ENCODE results near the gene SMAD6. TPM values are rescaled to one million over a fixed set of nuclear protein-coding genes. Genes with fewer than 3 reads are reported as not detected.

SMAD6 gene
- polyA plus RNA-seq, 1 of the 3 experiments (the other 2 are of a cell fraction): 4.5 TPM

DNA sequence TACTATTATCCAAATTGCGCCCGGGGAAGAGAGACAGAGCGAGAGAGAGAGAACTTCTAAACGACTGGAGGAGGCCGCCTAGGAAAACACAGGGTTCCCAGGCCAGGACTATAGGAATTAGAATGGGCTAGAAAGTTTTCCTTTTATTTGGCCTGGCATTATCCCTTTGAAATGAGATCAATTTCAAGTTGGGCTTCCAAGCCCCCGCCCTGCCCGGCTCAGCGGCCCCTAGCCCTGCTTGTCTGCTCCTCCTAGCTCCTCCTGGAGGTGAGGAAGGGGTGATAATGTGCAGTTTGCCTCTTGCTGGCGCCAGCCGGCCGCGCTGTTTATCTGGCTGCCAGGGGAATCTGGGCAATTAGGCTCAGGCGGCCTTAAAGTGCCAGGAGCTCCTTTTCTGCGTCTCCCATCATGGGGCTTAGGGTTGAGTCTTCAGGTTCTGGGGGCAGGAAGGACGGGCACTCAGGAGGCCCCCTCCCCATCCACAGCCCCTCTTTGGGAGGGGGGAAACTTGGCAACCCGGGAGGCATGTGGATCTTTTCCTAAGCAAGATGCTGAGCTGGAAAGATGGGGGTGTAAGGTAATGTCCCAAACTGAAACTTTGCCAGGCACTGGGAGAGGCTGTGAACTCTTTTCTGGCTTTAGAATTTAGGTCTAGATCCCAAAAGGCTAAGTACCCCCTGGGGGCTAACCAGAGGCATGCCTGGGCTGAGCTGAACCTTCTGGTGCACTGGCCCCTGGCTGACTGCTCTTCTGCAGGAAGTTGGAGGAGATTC is 5.5 kb downstream of the SMAD6 start (continued):
- TF ChIP-seq, protein P1, sequence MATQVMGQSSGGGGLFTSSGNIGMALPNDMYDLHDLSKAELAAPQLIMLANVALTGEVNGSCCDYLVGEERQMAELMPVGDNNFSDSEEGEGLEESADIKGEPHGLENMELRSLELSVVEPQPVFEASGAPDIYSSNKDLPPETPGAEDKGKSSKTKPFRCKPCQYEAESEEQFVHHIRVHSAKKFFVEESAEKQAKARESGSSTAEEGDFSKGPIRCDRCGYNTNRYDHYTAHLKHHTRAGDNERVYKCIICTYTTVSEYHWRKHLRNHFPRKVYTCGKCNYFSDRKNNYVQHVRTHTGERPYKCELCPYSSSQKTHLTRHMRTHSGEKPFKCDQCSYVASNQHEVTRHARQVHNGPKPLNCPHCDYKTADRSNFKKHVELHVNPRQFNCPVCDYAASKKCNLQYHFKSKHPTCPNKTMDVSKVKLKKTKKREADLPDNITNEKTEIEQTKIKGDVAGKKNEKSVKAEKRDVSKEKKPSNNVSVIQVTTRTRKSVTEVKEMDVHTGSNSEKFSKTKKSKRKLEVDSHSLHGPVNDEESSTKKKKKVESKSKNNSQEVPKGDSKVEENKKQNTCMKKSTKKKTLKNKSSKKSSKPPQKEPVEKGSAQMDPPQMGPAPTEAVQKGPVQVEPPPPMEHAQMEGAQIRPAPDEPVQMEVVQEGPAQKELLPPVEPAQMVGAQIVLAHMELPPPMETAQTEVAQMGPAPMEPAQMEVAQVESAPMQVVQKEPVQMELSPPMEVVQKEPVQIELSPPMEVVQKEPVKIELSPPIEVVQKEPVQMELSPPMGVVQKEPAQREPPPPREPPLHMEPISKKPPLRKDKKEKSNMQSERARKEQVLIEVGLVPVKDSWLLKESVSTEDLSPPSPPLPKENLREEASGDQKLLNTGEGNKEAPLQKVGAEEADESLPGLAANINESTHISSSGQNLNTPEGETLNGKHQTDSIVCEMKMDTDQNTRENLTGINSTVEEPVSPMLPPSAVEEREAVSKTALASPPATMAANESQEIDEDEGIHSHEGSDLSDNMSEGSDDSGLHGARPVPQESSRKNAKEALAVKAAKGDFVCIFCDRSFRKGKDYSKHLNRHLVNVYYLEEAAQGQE (IDR thresholded peaks at IDR 0.05; ENCODE audit: low read depth, low read length): no peak
- TF ChIP-seq CHD2 (IDR thresholded peaks at IDR 0.05; ENCODE audit: low read length, partially characterized antibody): no peak
- no peak for TF ChIP-seq RFX5 (IDR thresholded peaks at IDR 0.05; ENCODE audit: low read length)
- TF ChIP-seq, protein P2, sequence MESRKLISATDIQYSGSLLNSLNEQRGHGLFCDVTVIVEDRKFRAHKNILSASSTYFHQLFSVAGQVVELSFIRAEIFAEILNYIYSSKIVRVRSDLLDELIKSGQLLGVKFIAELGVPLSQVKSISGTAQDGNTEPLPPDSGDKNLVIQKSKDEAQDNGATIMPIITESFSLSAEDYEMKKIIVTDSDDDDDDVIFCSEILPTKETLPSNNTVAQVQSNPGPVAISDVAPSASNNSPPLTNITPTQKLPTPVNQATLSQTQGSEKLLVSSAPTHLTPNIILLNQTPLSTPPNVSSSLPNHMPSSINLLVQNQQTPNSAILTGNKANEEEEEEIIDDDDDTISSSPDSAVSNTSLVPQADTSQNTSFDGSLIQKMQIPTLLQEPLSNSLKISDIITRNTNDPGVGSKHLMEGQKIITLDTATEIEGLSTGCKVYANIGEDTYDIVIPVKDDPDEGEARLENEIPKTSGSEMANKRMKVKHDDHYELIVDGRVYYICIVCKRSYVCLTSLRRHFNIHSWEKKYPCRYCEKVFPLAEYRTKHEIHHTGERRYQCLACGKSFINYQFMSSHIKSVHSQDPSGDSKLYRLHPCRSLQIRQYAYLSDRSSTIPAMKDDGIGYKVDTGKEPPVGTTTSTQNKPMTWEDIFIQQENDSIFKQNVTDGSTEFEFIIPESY (IDR thresholded peaks at IDR 0.05; ENCODE audit: borderline replicate concordance, low read depth): no peak
- TF ChIP-seq JUND (IDR thresholded peaks at IDR 0.05): no peak
- no peak for TF ChIP-seq NRF1 (IDR thresholded peaks at IDR 0.05; ENCODE audit: low read depth, low read length)
- TF ChIP-seq, protein P3, sequence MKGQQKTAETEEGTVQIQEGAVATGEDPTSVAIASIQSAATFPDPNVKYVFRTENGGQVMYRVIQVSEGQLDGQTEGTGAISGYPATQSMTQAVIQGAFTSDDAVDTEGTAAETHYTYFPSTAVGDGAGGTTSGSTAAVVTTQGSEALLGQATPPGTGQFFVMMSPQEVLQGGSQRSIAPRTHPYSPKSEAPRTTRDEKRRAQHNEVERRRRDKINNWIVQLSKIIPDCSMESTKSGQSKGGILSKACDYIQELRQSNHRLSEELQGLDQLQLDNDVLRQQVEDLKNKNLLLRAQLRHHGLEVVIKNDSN (IDR thresholded peaks at IDR 0.05; ENCODE audit: borderline replicate concordance, low read depth): no peak
- peak; percentile 61 for TF ChIP-seq RAD21 (IDR thresholded peaks at IDR 0.05; ENCODE audit: low read length)
- TF ChIP-seq EP300 (IDR thresholded peaks at IDR 0.05; ENCODE audit: borderline replicate concordance in 1 of 2, low read depth in 1 of 2, low read length in 1 of 2): peak; percentile 27 to 57; a peak in 2 of 4 replicates

DNA sequence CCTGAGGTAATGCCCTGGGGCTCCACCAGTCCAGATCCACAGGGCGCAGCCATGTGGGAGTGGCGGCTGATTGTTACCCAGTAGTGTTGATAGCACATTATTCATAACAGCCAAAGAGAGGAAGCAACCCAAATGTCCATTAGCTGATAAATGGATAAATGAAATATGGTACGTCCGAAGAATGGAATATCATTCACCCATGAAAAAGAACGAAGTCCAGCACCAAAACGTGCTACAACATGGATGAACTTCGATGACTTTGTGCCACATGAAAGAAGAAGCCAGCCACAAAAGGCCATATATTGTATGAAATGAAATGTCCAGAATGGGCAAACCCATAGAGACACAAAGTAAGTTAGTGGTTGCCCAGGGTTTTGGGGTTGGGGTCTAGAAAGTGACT is 6.4 kb downstream of the SMAD6 start:
- Histone ChIP-seq H3K27ac (ENCODE audit: low read depth in 2 of 2, low read length in 1 of 2) (no peak overlapping the region), H3K4me3 (ENCODE audit: low read depth in 2 of 2, low read length in 1 of 2) (no peak overlapping the region), H2AFZ (ENCODE audit: low read depth) (no peak overlapping the region), H3K79me2 (ENCODE audit: insufficient read depth) (peaks cover 100% of the 10 kb centered on the region), H3K36me3 (replicated peaks in 1 of 2; ENCODE audit: control insufficient read depth in 1 of 2, insufficient read depth in 2 of 2, low read length in 1 of 2) (peaks cover 8 to 25% of the 10 kb centered on the region in 2 experiments), H3K9ac (no peak overlapping the region), H3K4me1 (ENCODE audit: control insufficient read depth in 1 of 2, insufficient read depth in 2 of 2, low read depth in 1 of 2, low read length in 1 of 2) (peaks cover 28 to 32% of the 10 kb centered on the region in 2 experiments), H3K4me2 (peak overlapping the region; percentile 95), H3K9me2 (no peaks in the 10 kb centered on the region), H4K20me1 (ENCODE audit: insufficient read depth) (peaks cover 79% of the 10 kb centered on the region), H3K27me3 (ENCODE audit: insufficient read depth) (no peaks in the 10 kb centered on the region), H3K9me3 (no peaks in the 10 kb centered on the region), H3F3A (replicated peaks; ENCODE audit: insufficient read depth) (peaks cover 9% of the 10 kb centered on the region)
- CTCF ChIA-PET: interaction anchor here (1.2 to 12.9 kb wide), 7 partner anchors 22 to 144 kb away, joined by 3 to 172 read pairs (median 6); no protein-coding TSS in a partner anchor
- POLR2A ChIA-PET: no interaction called here
- no peak for DNase-seq
- WGBS (ENCODE audit: low lambda C conversion rate): 86% methylated on average over 7 of the region's 7 CpGs
- no peak for TF ChIP-seq SMC3 (IDR thresholded peaks at IDR 0.05; ENCODE audit: low read depth, low read length)
- TF ChIP-seq, protein P4, sequence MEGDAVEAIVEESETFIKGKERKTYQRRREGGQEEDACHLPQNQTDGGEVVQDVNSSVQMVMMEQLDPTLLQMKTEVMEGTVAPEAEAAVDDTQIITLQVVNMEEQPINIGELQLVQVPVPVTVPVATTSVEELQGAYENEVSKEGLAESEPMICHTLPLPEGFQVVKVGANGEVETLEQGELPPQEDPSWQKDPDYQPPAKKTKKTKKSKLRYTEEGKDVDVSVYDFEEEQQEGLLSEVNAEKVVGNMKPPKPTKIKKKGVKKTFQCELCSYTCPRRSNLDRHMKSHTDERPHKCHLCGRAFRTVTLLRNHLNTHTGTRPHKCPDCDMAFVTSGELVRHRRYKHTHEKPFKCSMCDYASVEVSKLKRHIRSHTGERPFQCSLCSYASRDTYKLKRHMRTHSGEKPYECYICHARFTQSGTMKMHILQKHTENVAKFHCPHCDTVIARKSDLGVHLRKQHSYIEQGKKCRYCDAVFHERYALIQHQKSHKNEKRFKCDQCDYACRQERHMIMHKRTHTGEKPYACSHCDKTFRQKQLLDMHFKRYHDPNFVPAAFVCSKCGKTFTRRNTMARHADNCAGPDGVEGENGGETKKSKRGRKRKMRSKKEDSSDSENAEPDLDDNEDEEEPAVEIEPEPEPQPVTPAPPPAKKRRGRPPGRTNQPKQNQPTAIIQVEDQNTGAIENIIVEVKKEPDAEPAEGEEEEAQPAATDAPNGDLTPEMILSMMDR (IDR thresholded peaks at IDR 0.05): no peak
- no peak for TF ChIP-seq RCOR1 (IDR thresholded peaks at IDR 0.05; ENCODE audit: low read length)
- TF ChIP-seq NRF1 (IDR thresholded peaks at IDR 0.05; ENCODE audit: low read depth, low read length): no peak
- TF ChIP-seq, protein P5, sequence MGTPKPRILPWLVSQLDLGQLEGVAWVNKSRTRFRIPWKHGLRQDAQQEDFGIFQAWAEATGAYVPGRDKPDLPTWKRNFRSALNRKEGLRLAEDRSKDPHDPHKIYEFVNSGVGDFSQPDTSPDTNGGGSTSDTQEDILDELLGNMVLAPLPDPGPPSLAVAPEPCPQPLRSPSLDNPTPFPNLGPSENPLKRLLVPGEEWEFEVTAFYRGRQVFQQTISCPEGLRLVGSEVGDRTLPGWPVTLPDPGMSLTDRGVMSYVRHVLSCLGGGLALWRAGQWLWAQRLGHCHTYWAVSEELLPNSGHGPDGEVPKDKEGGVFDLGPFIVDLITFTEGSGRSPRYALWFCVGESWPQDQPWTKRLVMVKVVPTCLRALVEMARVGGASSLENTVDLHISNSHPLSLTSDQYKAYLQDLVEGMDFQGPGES (IDR thresholded peaks at IDR 0.05; ENCODE audit: low read depth, low read length): no peak
- TF ChIP-seq, protein P1 (IDR thresholded peaks at IDR 0.05; ENCODE audit: low read depth, low read length): no peak
- no peak for TF ChIP-seq GATA2 (CRISPR knock-in tag; IDR thresholded peaks at IDR 0.05)
- no peak for TF ChIP-seq RFX5 (IDR thresholded peaks at IDR 0.05; ENCODE audit: low read length)
- no peak for TF ChIP-seq RAD21 (IDR thresholded peaks at IDR 0.05; ENCODE audit: low read length)
- TF ChIP-seq GABPA (IDR thresholded peaks at IDR 0.05; ENCODE audit: low read depth): no peak
- no peak for TF ChIP-seq TCF12 (IDR thresholded peaks at IDR 0.05)

Data from SK-N-SH (cell line).